B cell (primary cell): ENCODE data around the gene NOD2. TPM values are rescaled to one million over a fixed set of nuclear protein-coding genes. Genes with fewer than 3 reads are reported as not detected.

Experiments
- ATAC-seq: fragments of 200-7000 bp; cut with Tn5 transposase; one replicate; pipeline ENCODE4 v1.10.0; 2021; ENCODE audit warnings: low read depth, mild to moderate bottlenecking, moderate number of reproducible peaks, moderate library complexity
- CTCF ChIA-PET: fragments of 350-600 bp; sonication (Branson Sonifier 250); formaldehyde crosslinking; loops from one replicate; lab custom pipeline; 2021; ENCODE audit warnings: antibody characterized with exemption, inconsistent platforms; lab: Charles Lee
- POLR2A ChIA-PET: fragments of 350-600 bp; sonication (Branson Sonifier 250); formaldehyde crosslinking; loops from one replicate; lab custom pipeline; 2021; ENCODE audit warnings: antibody characterized with exemption; lab: Charles Lee
- DNase-seq: peaks from one replicate; pipeline ENCODE4 v3.0.0; 2013
- H2AFZ ChIP-seq: 2 replicates; pipeline ENCODE4 v1.6.1; 2012; ENCODE audit warnings: mild to moderate bottlenecking, low read depth, low read length; ENCODE audit not compliant: insufficient read depth, poor library complexity, severe bottlenecking
- H3K27ac ChIP-seq, 2 donors: 1 replicate in 1 of 2; 2 replicates in 1 of 2; pipeline ENCODE4 v1.5.1; 2012 to 2013; ENCODE audit warnings: low read length in 2 of 2, mild to moderate bottlenecking in 2 of 2, moderate library complexity in 1 of 2
- H3K27me3 ChIP-seq, 4 experiments: fragments of 200-600 bp in 1 of 4; sonication (generic) in 1 of 4; replicated peaks in 1 of 4; 1 replicate in 2 of 4; 2 replicates in 2 of 4; pipeline versions ENCODE4 v1.6.1 to v1.7.0; 2013 to 2016; ENCODE audit warnings: low read length in 3 of 4, mild to moderate bottlenecking in 2 of 4, mixed read lengths in 1 of 4, moderate library complexity in 1 of 4; ENCODE audit not compliant: insufficient read depth in 4 of 4, control insufficient read depth in 3 of 4; ENCODE audit errors: control extremely low read depth in 1 of 4
- H3K36me3 ChIP-seq, 2 experiments: replicated peaks in 1 of 2; 1 replicate in 1 of 2; 2 replicates in 1 of 2; pipeline versions ENCODE4 v1.6.1 to v1.7.1; 2013; ENCODE audit warnings: low read length in 1 of 2; ENCODE audit not compliant: insufficient read depth in 2 of 2, control insufficient read depth in 1 of 2; ENCODE audit errors: control extremely low read depth in 1 of 2, extremely low read depth in 1 of 2
- H3K4me1 ChIP-seq, 2 donors: fragments of 200-600 bp in 1 of 2; sonication (generic) in 1 of 2; 1 replicate in 1 of 2; 2 replicates in 1 of 2; pipeline versions ENCODE4 v1.5.1 to v1.6.1; 2013 to 2017; ENCODE audit warnings: low read length in 2 of 2; ENCODE audit not compliant: control insufficient read depth in 2 of 2, insufficient read depth in 2 of 2
- H3K4me2 ChIP-seq: replicated peaks from 2 replicates; pipeline ENCODE3; 2012; ENCODE audit warnings: mild to moderate bottlenecking, low read depth, low read length; ENCODE audit not compliant: poor library complexity, severe bottlenecking
- H3K4me3 ChIP-seq, 5 experiments: fragments of 200-600 bp in 1 of 5; sonication (generic) in 1 of 5; 1 replicate in 3 of 5; 2 replicates in 2 of 5; pipeline versions ENCODE4 v1.5.1 to v1.7.0; 2011 to 2016; ENCODE audit warnings: low read length in 4 of 5, mild to moderate bottlenecking in 4 of 5, low read depth in 2 of 5, control low read depth in 1 of 5, moderate library complexity in 1 of 5; ENCODE audit not compliant: insufficient read depth in 1 of 5; ENCODE audit errors: control extremely low read depth in 1 of 5, extremely low read depth in 1 of 5
- H3K79me2 ChIP-seq: fragments of 200-600 bp; sonication (generic); one replicate; pipeline ENCODE4 v1.6.0; 2016; ENCODE audit warnings: low read length; ENCODE audit not compliant: control insufficient read depth, insufficient read depth
- H3K9ac ChIP-seq: fragments of 200-600 bp; sonication (generic); 2 replicates; pipeline ENCODE4 v1.6.1; 2017; ENCODE audit warnings: mild to moderate bottlenecking, low read length, moderate library complexity
- H3K9me3 ChIP-seq, 3 donors: one replicate each; pipeline versions ENCODE4 v1.6.1 to v1.7.1; 2013; ENCODE audit warnings: low read length in 2 of 3; ENCODE audit not compliant: control insufficient read depth in 2 of 3, insufficient read depth in 1 of 3; ENCODE audit errors: control extremely low read depth in 1 of 3
- H4K20me1 ChIP-seq: 2 replicates; pipeline ENCODE4 v1.6.0; 2012; ENCODE audit warnings: mild to moderate bottlenecking, low read length; ENCODE audit not compliant: insufficient read depth, control insufficient read depth, poor library complexity, severe bottlenecking
- H3K27ac Mint-ChIP-seq: one replicate; pipeline ENCODE4 v1.8.0; 2021; ENCODE audit warnings: mixed read lengths
- H3K27me3 Mint-ChIP-seq: one replicate; pipeline ENCODE4 v1.8.0; 2021; ENCODE audit warnings: mixed read lengths
- H3K4me1 Mint-ChIP-seq: one replicate; pipeline ENCODE4 v1.8.0; 2021; ENCODE audit warnings: mixed read lengths
- H3K4me3 Mint-ChIP-seq: one replicate; pipeline ENCODE4 v1.8.0; 2021; ENCODE audit warnings: mixed read lengths
- H3K9me3 Mint-ChIP-seq: one replicate; pipeline ENCODE4 v1.8.0; 2022; ENCODE audit warnings: mixed read lengths; ENCODE audit not compliant: insufficient read depth
- EZH2 ChIP-seq: IDR thresholded peaks from 2 replicates; pipeline ENCODE4 v1.6.1; 2012; ENCODE audit warnings: borderline replicate concordance, low read depth, mild to moderate bottlenecking, moderate library complexity, low read length; ENCODE audit not compliant: insufficient read depth, poor library complexity, severe bottlenecking
- WGBS: methylation state at CpG from one replicate; pipeline ENCODE4 v1.1.5; 2013; ENCODE audit warnings: missing lambda C conversion rate; ENCODE audit not compliant: insufficient coverage; 5-methylcytosine and 5-hydroxymethylcytosine counted together
- intact Hi-C: fragments of 100-400 bp; cut with micrococcal nuclease; formaldehyde crosslinking; loops from one replicate; pipeline ENCODE4 v1.10.0; 2022
- polyA plus RNA-seq: library from polyadenylated mRNA; depleted of rRNA; stranded (reverse); fragments of >200 nt; gene quantifications from 2 replicates; pipeline ENCODE4 v1.2.3, GENCODE V29; 2012
- total RNA-seq, 2 donors: library from RNA; stranded (reverse); fragments of 120-200 nt in 1 of 2; gene quantifications; 1 replicate in 1 of 2; 2 replicates in 1 of 2; pipeline versions ENCODE4 v1.2.3 to v1.2.4, GENCODE V29; 2013 to 2022
- TF ChIP-seq, protein P1 (sequence below): fragments of 200-600 bp; IDR thresholded peaks from one replicate; pipeline ENCODE4 v1.8.0; 2022; ENCODE audit warnings: antibody characterized with exemption, mild to moderate bottlenecking

NOD2 gene
- total and polyA plus RNA-seq, 2 donors (not counting 1 experiment from before 2014, with no cell fraction given), result 1.2 to 1.8 TPM

DNA sequence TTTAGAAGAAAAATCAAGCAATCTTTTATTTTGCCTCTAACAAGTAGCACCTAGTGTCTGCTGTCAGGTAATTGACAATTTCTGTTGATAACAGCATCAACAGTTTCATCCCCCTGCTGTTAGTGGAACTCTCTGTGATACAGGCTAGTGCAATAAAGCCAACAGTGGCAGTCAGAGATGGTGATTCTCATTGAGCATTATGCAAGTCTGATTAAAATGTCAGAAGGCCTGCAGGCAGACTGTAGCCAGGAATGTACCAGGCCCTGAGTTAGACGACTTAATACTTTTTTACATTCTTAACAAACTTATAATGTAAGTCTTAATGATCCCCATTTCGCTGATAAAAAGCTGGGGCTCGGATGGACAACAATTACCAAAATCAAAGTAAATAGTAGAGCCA, 63.1 kb downstream of the NOD2 start:
- no peak for ATAC-seq
- TF ChIP-seq, protein P1, sequence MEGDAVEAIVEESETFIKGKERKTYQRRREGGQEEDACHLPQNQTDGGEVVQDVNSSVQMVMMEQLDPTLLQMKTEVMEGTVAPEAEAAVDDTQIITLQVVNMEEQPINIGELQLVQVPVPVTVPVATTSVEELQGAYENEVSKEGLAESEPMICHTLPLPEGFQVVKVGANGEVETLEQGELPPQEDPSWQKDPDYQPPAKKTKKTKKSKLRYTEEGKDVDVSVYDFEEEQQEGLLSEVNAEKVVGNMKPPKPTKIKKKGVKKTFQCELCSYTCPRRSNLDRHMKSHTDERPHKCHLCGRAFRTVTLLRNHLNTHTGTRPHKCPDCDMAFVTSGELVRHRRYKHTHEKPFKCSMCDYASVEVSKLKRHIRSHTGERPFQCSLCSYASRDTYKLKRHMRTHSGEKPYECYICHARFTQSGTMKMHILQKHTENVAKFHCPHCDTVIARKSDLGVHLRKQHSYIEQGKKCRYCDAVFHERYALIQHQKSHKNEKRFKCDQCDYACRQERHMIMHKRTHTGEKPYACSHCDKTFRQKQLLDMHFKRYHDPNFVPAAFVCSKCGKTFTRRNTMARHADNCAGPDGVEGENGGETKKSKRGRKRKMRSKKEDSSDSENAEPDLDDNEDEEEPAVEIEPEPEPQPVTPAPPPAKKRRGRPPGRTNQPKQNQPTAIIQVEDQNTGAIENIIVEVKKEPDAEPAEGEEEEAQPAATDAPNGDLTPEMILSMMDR, result no peak
- no peak for TF ChIP-seq EZH2
- no peaks in the 10 kb centered on the region for H3K27me3 Mint-ChIP-seq
- Histone ChIP-seq H3K9ac (no peak overlapping the region), H3K4me3 (no peak overlapping the region), H3K27me3 (no peaks in the 10 kb centered on the region), H3K27ac (no peak overlapping the region), H3K9me3 (no peaks in the 10 kb centered on the region), H2AFZ (no peak overlapping the region), H4K20me1 (peaks cover 89% of the 10 kb centered on the region), H3K4me1 (peaks cover 0 to 3% of the 10 kb centered on the region in 2 donors), H3K79me2 (peaks cover 91% of the 10 kb centered on the region), H3K36me3 (peaks cover 5 to 53% of the 10 kb centered on the region in 2 experiments), H3K4me2 (no peak overlapping the region)
- WGBS, result no CpG with 5 or more reads among the region's 3 CpGs
- CTCF ChIA-PET, result interaction anchor here (1.1 kb wide), 1 partner anchor 20 kb away, joined by 3 read pairs; no protein-coding TSS in a partner anchor
- no peak for DNase-seq
- H3K27ac Mint-ChIP-seq, result no peak overlapping the region
- peaks cover 48% of the 10 kb centered on the region for H3K4me1 Mint-ChIP-seq
- POLR2A ChIA-PET, result no interaction called here
- no peak overlapping the region for H3K4me3 Mint-ChIP-seq
- H3K9me3 Mint-ChIP-seq, result no peaks in the 10 kb centered on the region
- intact Hi-C loops, result no loop called here

DNA sequence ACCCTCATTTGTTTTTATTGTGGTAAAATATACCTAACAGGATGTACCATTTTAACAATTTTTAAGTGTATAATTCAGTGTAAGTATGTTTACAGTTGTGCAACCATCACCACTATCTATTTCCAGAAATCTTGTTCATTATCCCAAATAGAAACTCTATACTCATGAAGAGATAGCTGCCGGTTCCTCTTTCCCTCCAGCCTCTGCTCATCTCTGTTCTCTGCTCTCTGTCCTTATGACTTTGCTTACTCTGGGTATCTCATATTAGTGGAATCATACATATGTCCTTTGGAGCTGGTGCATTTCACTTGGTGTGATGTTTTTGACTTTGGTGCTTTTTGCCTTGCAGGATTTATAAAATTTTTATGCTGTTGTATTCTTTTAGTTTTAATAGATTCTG, 67.9 kb downstream of the NOD2 start:
- Histone ChIP-seq H3K27ac (no peak overlapping the region), H3K79me2 (peaks cover 97% of the 10 kb centered on the region), H4K20me1 (peaks cover 85% of the 10 kb centered on the region), H3K4me2 (no peak overlapping the region), H3K4me3 (no peak overlapping the region), H3K27me3 (no peaks in the 10 kb centered on the region), H3K36me3 (peaks cover 0 to 53% of the 10 kb centered on the region in 2 experiments), H3K9me3 (peaks cover 0 to 6% (median 0%) of the 10 kb centered on the region in 3 donors), H2AFZ (no peak overlapping the region), H3K9ac (no peak overlapping the region), H3K4me1 (peaks cover 0 to 3% of the 10 kb centered on the region in 2 donors)
- Mint-ChIP-seq H3K4me1 (peaks cover 50% of the 10 kb centered on the region), H3K4me3 (no peak overlapping the region), H3K27ac (no peak overlapping the region), H3K27me3 (no peaks in the 10 kb centered on the region), H3K9me3 (peaks cover 4% of the 10 kb centered on the region)
- no peak for TF ChIP-seq EZH2
- TF ChIP-seq, protein P1, result no peak
- intact Hi-C loops, result no loop called here
- WGBS, result no CpG with 5 or more reads among the region's 1 CpG
- no peak for ATAC-seq
- DNase-seq, result no peak
- CTCF ChIA-PET, result no interaction called here
- POLR2A ChIA-PET, result no interaction called here
